Measurements from ENCODE around the gene PCDH12. TPM values are rescaled to one million over a fixed set of nuclear protein-coding genes. Genes with fewer than 3 reads are reported as not detected.

The PCDH12 gene
- total RNA-seq, 1 experiment from 2014 or later, result not detected

GRCh38 chr5:141926434-141926833 is 31.6 kb downstream of the PCDH12 start:
- Mint-ChIP-seq H3K4me1 (peaks cover 13 to 15% of the 10 kb centered on the region in 2 experiments), H3K36me3 (ENCODE audit: insufficient read depth in 1 of 3, low read depth in 3 of 3) (peaks cover 34 to 64% (median 62%) of the 10 kb centered on the region in 3 experiments; a peak in 6 of 7 replicates), H3K27me3 (ENCODE audit: low read depth) (no peaks in the 10 kb centered on the region), H3K27ac (no peak overlapping the region), H3K9me3 (no peaks in the 10 kb centered on the region), H3K4me3 (no peak overlapping the region)
- H2AFZ ChIP-seq (ENCODE audit: low read length), result no peak overlapping the region
- no peak overlapping the region for H3K18ac ChIP-seq (ENCODE audit: insufficient read length, low read depth, low read length)
- no peak overlapping the region for H3T11ph ChIP-seq (ENCODE audit: low read length)
- peaks cover 3% of the 10 kb centered on the region for H3K79me1 ChIP-seq (ENCODE audit: insufficient read depth, low read depth, low read length, poor library complexity, severe bottlenecking)
- no peak overlapping the region for H3K56ac ChIP-seq (ENCODE audit: insufficient read length, low read depth, low read length)
- H3K9ac ChIP-seq (ENCODE audit: extremely low read depth, insufficient read length, low read length), result no peak overlapping the region
- H3K27ac ChIP-seq (ENCODE audit: insufficient read length, low read depth, low read length), result no peak overlapping the region
- no peak overlapping the region for H4K8ac ChIP-seq (replicated peaks; ENCODE audit: insufficient read length, low read depth, low read length)
- H2BK15ac ChIP-seq (ENCODE audit: low read depth, low read length), result no peak overlapping the region
- no peaks in the 10 kb centered on the region for H4K20me1 ChIP-seq (ENCODE audit: control insufficient read depth, insufficient read depth, insufficient read length)
- H4K91ac ChIP-seq (ENCODE audit: insufficient read length, low read depth, low read length), result no peak overlapping the region
- no peak for DNase-seq
- no peaks in the 10 kb centered on the region for H3K27me3 ChIP-seq (ENCODE audit: insufficient read depth, low read length)
- peaks cover 8% of the 10 kb centered on the region for H3K23me2 ChIP-seq (ENCODE audit: insufficient read length, low read depth, low read length, poor library complexity, severe bottlenecking)
- no peak overlapping the region for H2AK5ac ChIP-seq (ENCODE audit: insufficient read length, low read length)
- H3K4me1 ChIP-seq (ENCODE audit: insufficient read depth, low read length), result 0 out of 2 replicates have a peak, but pooled peaks cover 3% of the 10 kb centered on the region
- H3K4me2 ChIP-seq (ENCODE audit: insufficient read depth, insufficient read length, low read length), result no peak overlapping the region
- H2BK20ac ChIP-seq (ENCODE audit: low read depth, low read length, poor library complexity, severe bottlenecking), result no peak overlapping the region
- H3K23ac ChIP-seq (ENCODE audit: insufficient read length, low read depth, low read length), result no peak overlapping the region
- H3K4ac ChIP-seq (ENCODE audit: low read depth, low read length), result no peak overlapping the region
- whole genome bisulfite sequencing (ENCODE audit: extremely low coverage, insufficient read length, low lambda C conversion rate), result no CpG with 5 or more reads among the region's 2 CpGs
- no peak for TF ChIP-seq CTCF (conservative IDR thresholded peaks at IDR 0.05)
- no peak overlapping the region for H2BK12ac ChIP-seq (ENCODE audit: insufficient read length, low read depth, low read length)
- H4K5ac ChIP-seq (ENCODE audit: insufficient read length, low read depth, low read length), result no peak overlapping the region
- no peak overlapping the region for H2BK120ac ChIP-seq (ENCODE audit: low read depth, low read length, poor library complexity, severe bottlenecking)
- H2BK5ac ChIP-seq (ENCODE audit: insufficient read length, low read length), result no peak overlapping the region
- H3K79me2 ChIP-seq (ENCODE audit: insufficient read depth, low read length), result peaks cover 3% of the 10 kb centered on the region; the same call in 1 of the 2 replicates
- no peak overlapping the region for H3K14ac ChIP-seq (ENCODE audit: insufficient read depth, low read length)
- H3K9me3 ChIP-seq (ENCODE audit: control insufficient read depth, low read depth, low read length), result no peaks in the 10 kb centered on the region
